GM11168 (cell line): Measurements from ENCODE around the gene RNF181.
"Not testable (repeated sequence)": the region's sequence is repeated elsewhere in the genome, so short reads cannot be mapped to it uniquely, and the experiment has no call there.

ENCODE experiments used
- in situ Hi-C: fragments of 300-500 bp; cut with MboI; formaldehyde crosslinking; loops from one replicate; pipeline ENCODE4 v1.12.0; 2022; ENCODE audit warnings: low sequenced_read_pairs; ENCODE audit not compliant: unreplicated experiment

RNF181 gene

GRCh38 chr2:85595301-85596025 lies at the start of gene RNF181:
Gene RNF181 (plus strand): TSS chr2:85595745. CDS start chr2:85595764, 19 bp downstream.
- in situ Hi-C loops = no loop called here

- in situ Hi-C loops = no loop called here
These were observed 49.7 kb upstream of the RNF181 start for GRCh38 chr2:85545780-85546240.

- in situ Hi-C loops = no loop called here
These were observed 48.3 kb upstream of the RNF181 start for GRCh38 chr2:85547089-85547858.

GRCh38 chr2:85547859-85548607 lies 47.5 kb upstream of the RNF181 start:
- in situ Hi-C loops = no loop called here

- in situ Hi-C loops = no loop called here
These were observed 47.0 kb upstream of the RNF181 start for GRCh38 chr2:85548608-85548900.

GRCh38 chr2:85549095-85549494 lies 46.5 kb upstream of the RNF181 start:
- in situ Hi-C loops = no loop called here

- in situ Hi-C loops = no loop called here
These were observed 45.7 kb upstream of the RNF181 start for GRCh38 chr2:85549826-85550225.

- in situ Hi-C loops = no loop called here
These were observed 45.1 kb upstream of the RNF181 start for GRCh38 chr2:85550486-85550885.

GRCh38 chr2:85551698-85552678 lies 43.6 kb upstream of the RNF181 start:
- in situ Hi-C loops = no loop called here

- in situ Hi-C loops = no loop called here
These were observed 42.4 kb upstream of the RNF181 start for GRCh38 chr2:85553184-85553583.

GRCh38 chr2:85554980-85555612 lies 40.4 kb upstream of the RNF181 start:
- in situ Hi-C loops = loop anchor here (5.0 kb wide), 1 partner anchor 138 kb away; the partner anchor contains the start of gene SH2D6

GRCh38 chr2:85557130-85557529 lies 38.4 kb upstream of the RNF181 start:
- in situ Hi-C loops = loop anchor here (5.0 kb wide), 1 partner anchor 140 kb away; the partner anchor contains the start of gene SH2D6

GRCh38 chr2:85558160-85558559 lies 37.4 kb upstream of the RNF181 start:
- in situ Hi-C loops = loop anchor here (5.0 kb wide), 1 partner anchor 141 kb away; the partner anchor contains the start of gene SH2D6

- in situ Hi-C loops = not testable (repeated sequence)
These were observed 35.2 kb upstream of the RNF181 start for GRCh38 chr2:85560403-85560726.

GRCh38 chr2:85560812-85561279 lies 34.7 kb upstream of the RNF181 start:
- in situ Hi-C loops = no loop called here

- in situ Hi-C loops = no loop called here
These were observed 34.0 kb upstream of the RNF181 start, which contains the start of gene GGCX for GRCh38 chr2:85561280-85562212. Gene GGCX (minus strand): TSS chr2:85561493. CDS start chr2:85561428, 65 bp downstream.

GRCh38 chr2:85564144-85564563 lies 31.4 kb upstream of the RNF181 start:
- in situ Hi-C loops = no loop called here

GRCh38 chr2:85566265-85566664 lies 29.3 kb upstream of the RNF181 start:
- in situ Hi-C loops = no loop called here
